Loucy (cell line): ENCODE measurements around the gene SLC2A4RG.

Experiments used
- CTCF ChIP-seq: fragments of 200-600 bp; sonication (generic); conservative IDR thresholded peaks from 2 replicates; pipeline ENCODE4 v1.5.1; 2014; ENCODE audit warnings: mild to moderate bottlenecking, antibody characterized with exemption, low read length
- EZH2phosphoT487 ChIP-seq: fragments of 200-600 bp; IDR thresholded peaks from 2 replicates; pipeline ENCODE4 v1.6.1; 2018; ENCODE audit warnings: antibody characterized with exemption, mild to moderate bottlenecking, moderate library complexity, borderline replicate concordance

DNA sequence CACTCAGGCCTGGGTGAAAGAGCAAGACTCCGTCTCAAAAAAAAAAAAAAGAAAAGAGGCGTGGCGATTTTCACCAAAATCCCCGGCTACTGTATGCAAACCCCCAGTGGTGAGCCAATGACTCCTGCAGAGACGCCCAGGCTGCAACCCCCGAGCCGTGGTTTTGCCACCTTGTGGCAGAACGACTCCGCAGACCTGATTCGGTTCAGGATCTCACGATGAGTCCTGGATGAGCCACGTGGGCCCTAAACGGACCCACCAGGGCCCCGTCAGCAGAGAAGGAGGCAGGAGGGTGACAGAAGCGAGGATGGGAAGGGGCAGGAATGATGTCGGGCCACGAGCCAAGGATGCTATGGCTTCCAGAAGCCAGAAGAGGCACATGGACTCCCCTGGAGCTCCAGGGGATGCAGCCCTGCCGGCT lies 42.5 kb downstream of the SLC2A4RG start:
- TF ChIP-seq CTCF (0 out of 2 replicates have a peak, but pooled peaks have one; percentile 8), EZH2phosphoT487 (no peak)
